Mesenteric fat pad (tissue), 1 donor: Measurements from ENCODE around the gene MTR. TPM values are rescaled to one million over a fixed set of nuclear protein-coding genes. Genes with fewer than 3 reads are reported as not detected.

Experiments used
- DNase-seq: peaks from one replicate; pipeline ENCODE4 v3.0.0-alpha.2; 2020; ENCODE audit warnings: low spot score
- total RNA-seq: library from RNA; stranded (reverse); fragmentation: NEBNext Ultra II Directional; extraction: Animal tissue kit (Norgen Biotek cat#: 25700); gene quantifications from one replicate; pipeline ENCODE4 v1.2.1, GENCODE V29; 2021
- donor health status: DM: yes; HTN: yes; CAD: no.

Gene MTR
- total RNA-seq, 1 donor from 2014 or later = 48.8 TPM

DNA sequence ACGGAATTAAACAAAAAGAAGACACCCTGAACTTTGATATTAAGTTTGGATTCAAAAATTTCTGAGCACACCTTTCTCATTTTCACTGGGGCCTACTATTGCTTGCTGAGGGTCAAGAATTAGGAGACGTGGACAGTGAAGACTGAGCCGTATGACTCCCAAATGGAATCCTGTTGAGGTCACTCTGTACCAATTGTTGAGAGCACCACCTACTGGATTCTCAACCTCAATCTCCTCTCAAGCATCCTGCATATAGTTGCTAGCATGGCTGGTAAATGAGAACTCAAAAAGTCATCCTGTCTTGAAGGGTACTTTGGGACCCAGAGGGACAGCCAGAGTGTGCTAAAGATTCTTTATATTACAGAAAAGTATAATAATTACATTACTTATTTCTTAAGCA, 20.2 kb upstream of the MTR start:
- no peak for DNase-seq

GRCh38 chr1:236779312-236779711, 15.8 kb upstream of the MTR start:
- DNase-seq = no peak

- DNase-seq = no peak
Observed at GRCh38 chr1:236785477-236785876, 9.6 kb upstream of the MTR start.

- no peak for DNase-seq
Observed at GRCh38 chr1:236786453-236786852, 8.6 kb upstream of the MTR start.

GRCh38 chr1:236794585-236795034, 482 bp upstream of the MTR start:
- DNase-seq = no peak

DNA sequence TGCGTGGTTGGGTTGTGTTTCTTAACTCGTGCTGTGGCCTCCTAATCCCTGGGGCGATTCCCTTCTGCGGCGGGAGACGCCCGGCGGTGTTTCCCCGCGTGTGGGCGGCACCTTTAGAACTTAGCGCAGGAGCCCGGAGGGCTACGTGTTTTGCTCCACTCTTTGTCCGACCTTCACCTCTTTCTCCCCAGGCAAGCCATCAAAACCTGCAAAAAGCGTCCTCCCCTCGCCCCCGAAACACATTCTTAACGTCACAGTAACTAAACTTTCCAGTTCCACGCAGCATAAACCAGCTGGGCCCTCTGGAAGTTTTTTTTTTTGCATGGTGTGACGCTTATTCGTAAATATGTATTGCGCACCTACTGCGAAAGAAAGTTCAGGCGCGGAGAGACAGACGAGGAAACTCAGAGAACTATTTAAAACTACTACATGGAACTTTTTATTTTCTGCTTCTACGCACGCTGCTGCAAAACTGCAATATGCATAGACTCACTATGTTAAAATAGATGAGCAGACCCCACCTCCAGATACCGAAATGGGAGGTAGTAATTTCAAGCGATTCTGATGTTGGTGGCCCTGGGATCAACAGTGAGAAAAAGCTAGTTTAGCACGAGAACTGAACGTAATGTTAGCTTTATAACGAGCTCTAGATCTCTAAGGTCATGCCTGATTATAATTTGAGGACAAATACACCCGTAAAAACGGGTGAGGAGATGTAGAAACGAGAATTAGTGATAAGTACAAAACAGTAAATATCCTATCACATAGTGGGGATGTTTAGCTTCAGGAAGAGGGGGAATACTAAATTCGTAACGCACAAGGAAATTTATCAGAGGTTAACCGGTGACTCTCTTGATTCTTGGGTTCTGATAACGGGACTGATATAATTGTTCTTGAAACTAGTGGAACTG, 920 bp downstream of the MTR start:
- no peak for DNase-seq

GRCh38 chr1:236799001-236799400, 3.9 kb downstream of the MTR start:
- DNase-seq = no peak

GRCh38 chr1:236800002-236800620, 5.0 kb downstream of the MTR start:
- no peak for DNase-seq

DNA sequence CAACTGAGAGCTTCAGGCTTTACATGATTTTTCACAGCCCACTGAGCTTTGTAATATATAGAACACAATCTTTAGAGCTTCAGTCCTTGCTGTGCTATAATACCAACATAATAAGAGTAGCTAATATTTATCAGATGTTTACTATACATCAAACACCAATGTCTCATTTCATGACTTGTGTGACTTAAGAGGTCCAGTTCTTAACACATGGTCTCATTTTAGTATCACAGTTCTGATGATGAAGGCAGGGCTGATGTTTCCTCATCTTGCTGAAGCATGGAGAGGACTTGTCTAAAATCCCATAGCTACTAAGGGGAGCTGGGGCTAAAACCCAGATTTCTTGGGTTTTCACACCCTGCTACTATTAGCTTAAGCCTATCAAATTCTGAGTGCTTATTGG, 5.5 kb downstream of the MTR start:
- DNase-seq = no peak

- no peak for DNase-seq
Observed at GRCh38 chr1:236802264-236802663, 7.2 kb downstream of the MTR start.

GRCh38 chr1:236806634-236807033, 11.5 kb downstream of the MTR start:
- no peak for DNase-seq

DNA sequence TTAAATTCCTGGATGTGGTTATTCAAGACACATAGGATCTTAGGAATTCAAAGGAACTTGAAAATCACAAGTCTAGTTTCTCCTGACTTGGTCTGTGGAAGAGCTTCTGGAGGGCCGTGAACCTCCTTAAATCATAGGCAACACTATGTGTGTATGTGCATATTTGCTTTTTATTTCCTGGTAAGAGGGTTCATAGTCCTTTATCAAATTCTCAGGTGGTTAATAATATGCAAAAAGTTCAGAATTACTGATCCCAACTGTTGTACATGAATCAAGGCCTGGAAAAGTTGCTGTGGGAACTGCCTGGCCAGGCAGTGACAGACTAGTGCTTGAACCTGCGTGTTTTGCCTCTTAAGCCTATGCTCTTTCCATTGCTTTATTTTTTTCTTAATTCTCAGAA, 12.9 kb downstream of the MTR start:
- DNase-seq = no peak

- DNase-seq = no peak
Observed at GRCh38 chr1:236808564-236809130, 13.6 kb downstream of the MTR start.

DNA sequence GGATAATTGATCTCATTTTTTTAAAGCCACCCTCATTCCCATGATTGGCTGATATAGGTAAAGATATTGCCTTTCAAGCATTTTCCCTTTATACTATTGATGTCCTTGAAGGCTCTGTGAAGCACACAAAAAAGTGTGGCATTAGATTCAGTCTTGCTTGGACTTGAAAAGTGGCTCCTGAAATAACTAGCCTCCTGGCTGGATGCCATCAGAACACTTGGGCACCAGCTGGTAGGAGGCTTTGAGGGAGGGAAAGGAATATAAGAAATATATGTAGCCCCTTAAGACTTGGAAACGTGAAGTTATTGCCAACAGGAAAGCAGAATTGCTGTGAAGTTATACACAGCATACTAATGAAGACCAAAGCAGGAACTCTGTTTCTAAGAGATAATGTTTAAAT, 14.1 kb downstream of the MTR start:
- DNase-seq = no peak

GRCh38 chr1:236810018-236810417, 14.9 kb downstream of the MTR start:
- no peak for DNase-seq

- no peak for DNase-seq
Observed at GRCh38 chr1:236812334-236813030, 17.4 kb downstream of the MTR start.

DNA sequence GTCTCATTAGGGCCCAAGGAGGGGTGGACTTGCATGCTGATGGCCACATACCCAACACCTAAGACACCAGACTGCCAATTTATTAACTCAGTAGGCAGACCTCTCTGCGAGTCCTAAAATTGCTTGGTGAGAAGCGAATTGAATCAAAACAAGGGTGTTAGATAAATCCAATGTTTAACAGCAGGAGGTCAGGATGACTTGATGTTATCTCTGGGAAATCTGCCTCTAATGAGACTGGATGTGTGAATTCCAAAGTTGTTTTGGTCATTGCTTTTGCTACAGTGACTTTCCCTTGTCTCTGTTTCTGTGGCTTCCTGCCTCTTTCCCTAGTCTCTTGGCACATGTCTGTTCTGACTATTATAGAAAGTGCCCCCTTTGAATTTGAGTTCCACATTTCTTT, 20.8 kb downstream of the MTR start:
- DNase-seq = no peak

DNA sequence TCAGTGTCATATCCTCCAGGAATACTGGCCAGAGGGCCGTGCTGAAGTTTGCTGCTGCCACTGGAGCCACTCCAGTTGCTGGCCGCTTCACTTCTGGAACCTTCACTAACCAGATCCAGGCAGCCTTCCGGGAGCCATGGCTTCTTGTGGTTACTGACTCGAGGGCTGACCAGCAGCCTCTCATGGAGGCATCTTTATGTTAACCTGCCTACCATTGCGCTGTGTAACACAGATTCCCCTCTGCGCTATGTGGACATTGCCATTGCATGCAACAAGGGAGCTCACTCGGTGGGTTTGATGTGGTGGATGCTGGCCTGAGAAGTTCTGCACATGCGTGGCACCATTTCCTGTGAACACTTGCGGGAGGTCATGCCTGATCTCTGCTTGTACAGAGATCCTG, 24.8 kb downstream of the MTR start:
- DNase-seq = no peak

GRCh38 chr1:236821091-236821627, 26.1 kb downstream of the MTR start:
- DNase-seq = no peak

DNA sequence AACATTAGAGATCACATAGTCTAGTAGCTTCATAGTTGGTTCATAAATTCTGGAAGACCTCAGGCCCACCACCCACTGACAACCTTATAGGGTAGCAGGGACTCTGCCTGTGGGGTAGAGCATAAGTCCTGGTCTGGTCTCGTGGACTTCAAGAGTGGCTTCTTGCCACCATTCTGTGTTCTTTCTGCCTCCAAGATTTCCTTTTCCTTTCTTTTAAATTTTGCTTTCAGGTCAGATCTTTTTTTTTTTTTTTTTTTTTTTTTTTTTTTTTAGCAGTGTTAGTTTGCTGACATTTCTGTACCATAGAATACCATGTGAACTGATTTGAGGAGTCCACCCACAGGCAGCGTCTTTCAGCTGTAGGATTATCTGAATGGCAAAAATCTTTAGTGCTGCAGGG, 28.5 kb downstream of the MTR start:
- DNase-seq = no peak

DNA sequence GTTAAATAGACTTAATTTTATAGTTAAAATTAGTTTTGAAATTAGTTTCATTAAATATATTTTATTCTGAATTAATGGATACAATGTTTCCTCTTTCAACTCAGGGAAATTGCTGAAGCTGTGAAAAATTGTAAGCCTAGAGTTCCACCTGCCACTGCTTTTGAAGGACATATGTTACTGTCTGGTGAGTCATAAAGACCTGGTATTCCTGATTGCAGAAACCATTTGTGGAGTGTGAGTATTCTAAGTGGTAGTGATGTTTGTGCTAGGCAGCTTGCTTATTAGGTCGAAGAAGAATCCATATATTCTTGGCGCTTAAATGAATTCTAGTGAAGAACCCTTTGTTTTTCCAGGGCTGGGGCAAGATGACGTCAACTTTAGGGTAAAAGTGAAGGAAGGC, 34.0 kb downstream of the MTR start:
- no peak for DNase-seq

- DNase-seq = no peak
Observed at GRCh38 chr1:236830116-236830515, 35.0 kb downstream of the MTR start.
